KG1 (cell line): ENCODE data around the gene LRCH4.
"Not testable (repeated sequence)": the region's sequence is repeated elsewhere in the genome, so short reads cannot be mapped to it uniquely, and the experiment has no call there.

Experiments used
- DNase-seq: peaks from one replicate; lab custom pipeline; 2025; lab: John Stamatoyannopoulos, UW

The LRCH4 gene

DNA sequence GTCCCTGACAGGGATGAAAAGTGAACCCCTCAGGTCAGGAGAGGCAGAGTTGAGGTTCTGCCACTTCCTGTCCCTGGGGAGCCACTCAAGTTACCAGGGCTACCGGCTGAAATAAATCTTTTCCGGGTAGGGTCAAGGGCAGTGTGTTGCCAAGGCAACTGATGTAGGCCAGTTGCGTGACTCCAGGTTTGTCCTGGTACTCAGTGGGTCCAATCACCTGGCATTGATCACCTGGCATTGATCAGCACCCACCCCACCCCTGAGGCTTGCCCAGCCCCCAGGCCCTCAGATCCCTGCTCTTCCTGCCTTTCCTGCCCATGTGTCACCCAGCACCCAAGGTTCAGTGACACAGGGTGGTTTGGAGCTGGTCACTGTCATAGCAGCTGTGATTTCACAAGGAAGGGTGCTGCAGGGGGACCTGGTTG, 18.2 kb downstream of the LRCH4 start:
- no peak for DNase-seq

DNA sequence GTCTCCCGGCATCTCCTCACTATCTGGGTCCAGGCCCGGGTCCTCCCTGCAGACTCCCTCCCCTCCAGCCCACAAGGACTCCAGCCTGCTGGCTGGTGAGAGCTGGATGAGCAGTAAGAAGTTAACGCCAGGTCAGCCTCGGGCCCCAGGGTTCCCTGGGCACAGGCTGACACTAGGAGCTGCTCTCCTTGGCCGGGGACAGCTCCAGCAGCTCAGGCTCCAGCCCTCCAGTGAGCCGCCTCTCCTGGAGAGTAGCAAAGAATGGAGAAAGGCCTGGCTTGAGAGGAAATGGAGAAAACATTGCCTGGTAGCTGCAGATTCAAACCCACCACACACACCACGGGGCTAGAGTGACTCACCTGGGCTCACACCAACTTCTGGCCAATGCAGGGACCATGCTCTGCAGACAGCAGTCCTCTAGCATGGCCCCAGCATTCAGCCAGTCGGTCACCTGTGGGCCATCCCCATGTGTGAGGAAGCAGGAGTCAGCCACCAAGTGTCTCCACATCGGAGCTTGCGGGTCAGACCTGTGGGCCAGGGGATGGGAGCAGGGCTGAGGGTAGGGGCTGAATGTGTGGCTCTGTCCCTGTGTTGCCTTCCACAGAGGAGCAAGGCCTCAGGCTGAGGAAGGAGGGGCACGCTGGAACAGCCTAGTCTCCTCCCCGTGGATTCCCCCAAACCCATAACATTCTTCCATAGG, 18.7 kb downstream of the LRCH4 start:
- DNase-seq: no peak

DNA sequence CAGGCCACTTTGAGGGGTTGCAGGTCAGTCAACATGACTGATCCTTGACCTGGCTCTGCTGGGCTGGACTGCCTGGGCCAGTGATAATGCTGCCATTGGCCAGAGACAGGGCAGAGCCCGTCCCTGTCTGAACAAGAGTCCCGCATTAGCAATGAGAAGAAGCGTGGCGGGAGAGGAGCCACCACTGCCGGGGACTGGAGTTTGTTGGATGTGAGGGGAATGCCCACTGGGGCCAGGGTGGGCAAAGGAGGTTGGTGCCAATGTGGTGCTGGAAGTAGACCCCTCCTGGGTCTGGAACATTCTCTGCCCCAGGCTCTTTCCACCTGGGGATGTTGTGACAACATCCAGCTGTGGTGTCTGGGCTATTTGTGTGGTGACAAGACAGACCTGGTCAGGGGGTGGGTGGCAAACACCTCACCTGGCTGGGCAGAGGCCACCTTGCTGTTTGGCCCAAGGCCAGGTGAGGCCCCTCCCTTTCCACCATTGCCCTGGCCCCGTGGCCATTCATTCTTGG, 19.9 kb downstream of the LRCH4 start:
- no peak for DNase-seq

DNA sequence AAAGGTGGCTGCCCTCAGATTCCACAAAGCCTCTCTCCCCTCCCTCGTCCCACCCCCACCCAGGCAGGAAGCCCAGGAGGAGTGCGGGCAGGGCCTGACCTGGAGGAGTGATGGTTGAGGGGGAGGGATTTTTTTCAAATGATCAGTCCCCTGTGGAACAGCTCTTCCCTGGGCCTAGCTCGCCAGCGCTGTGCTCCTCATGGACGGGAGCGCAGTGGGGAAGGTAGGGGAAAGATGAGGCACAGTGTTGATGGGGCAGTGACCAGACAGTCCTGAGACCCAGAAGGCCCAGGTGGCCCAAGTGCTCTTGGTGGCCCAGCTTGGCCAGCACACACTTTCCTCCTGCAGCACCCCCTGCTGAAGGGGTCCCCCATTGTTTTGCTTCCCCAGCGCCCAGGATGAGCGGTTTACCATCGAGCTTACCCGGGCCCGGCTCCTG, 20.8 kb downstream of the LRCH4 start:
- no peak for DNase-seq

DNA sequence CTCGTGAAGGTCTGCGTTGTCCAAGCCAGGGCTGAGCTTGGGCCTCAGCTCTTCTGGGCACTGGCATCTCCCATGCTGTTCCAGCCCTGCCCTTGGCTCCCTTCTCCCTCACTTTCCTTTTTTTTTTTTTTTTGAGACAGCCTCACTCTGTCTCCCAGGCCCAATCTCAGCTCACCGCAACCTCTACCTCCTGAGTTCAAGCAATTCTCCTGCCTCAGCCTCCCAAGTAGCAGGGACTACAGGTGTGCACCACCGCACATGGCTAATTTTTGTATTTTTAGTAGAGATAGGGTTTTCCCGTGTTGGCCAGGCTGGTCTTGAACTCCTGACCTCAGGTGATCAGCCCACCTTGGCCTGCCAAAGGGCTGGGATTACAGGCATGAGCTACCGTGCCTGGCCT, 21.5 kb downstream of the LRCH4 start:
- DNase-seq: not testable (repeated sequence)

DNA sequence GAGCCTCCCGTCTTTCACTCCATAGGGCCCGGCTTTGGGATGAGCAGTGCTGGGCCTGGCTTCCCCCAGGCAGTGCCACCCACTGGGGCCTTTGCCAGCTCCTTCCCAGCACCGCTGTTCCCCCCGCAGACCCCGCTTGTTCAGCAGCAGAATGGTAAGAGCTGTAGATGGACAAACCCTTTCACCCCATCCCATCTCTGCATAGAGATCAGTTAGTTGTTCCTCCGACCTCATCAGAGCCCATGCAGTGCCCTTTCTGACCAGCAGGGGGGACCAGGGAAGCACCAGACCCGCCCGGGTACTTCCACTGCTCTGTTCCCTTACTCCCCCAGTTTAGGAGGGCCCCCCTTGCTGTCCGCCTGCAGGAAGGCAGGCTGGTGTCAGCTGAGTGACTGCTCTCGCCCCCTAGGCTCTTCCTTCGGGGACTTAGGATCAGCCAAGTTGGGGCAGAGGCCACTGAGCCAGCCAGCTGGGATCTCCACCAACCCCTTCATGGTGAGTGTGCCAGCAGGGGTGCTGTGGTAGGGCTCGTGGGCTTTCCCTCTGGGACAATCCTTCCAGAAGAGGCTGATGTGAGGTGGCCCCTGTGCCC, 22.0 kb downstream of the LRCH4 start:
- DNase-seq: no peak

DNA sequence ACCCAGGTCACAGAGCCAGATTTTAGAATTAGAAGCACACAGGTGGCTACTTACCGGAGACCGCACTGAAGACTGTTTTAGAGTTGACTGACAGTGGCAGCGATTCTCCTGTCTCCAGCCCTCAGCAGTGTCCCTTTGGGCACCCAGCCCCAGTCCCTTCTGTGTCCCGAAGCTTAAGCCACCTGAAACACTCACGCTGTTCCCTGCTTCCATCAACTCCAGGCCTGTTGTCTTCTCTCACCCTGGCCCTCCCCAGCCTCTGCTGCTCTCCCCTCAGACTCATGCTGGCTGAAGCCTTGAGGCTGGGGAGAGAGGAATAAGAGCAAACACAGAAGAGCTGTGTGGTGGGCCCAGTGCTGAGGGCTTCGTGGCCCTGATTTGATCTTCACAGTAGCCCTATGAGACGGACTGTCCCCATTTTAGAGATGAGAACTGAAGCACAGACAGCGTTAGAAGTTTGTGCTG, 22.8 kb downstream of the LRCH4 start:
- DNase-seq: no peak

DNA sequence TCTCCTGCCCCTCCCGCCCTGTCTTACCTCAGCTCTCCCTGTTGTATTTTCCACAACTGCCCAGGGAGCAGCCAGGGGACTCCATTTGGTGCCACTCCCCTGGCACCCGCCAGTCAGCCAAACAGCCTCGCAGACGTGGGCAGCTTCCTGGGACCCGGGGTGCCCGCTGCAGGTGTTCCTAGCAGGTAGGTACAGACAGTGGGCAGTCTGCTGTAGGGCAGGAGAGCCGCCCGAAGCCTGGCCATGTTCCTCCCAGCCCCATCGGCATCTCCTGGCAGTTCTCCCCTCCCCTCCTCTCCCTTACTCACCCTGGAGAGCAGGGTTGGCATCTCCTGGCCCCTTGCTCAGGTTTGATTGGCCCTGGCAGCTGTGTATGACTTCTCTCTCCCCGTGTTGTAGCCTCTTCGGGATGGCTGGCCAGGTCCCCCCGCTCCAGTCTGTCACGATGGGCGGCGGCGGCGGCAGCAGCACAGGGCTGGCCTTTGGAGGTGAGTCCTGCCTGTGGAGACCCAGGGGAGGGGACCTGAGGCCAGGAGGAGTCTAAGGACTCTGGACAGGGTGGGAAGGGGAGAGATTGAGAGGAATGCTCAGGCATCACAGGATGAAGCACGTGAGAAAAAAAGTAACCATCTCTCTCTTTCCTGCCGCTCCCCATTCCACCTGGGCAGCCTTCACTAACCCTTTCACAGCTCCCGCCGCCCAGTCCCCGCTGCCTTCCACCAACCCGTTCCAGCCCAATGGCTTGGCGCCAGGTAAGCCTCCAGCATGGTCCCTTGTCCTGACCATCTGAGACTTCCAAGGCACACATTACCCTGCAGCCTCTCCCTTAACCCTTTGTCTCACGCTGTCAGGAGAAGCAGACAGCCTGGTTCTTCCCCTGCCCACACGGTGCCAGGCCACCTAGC, 23.5 kb downstream of the LRCH4 start:
- no peak for DNase-seq

DNA sequence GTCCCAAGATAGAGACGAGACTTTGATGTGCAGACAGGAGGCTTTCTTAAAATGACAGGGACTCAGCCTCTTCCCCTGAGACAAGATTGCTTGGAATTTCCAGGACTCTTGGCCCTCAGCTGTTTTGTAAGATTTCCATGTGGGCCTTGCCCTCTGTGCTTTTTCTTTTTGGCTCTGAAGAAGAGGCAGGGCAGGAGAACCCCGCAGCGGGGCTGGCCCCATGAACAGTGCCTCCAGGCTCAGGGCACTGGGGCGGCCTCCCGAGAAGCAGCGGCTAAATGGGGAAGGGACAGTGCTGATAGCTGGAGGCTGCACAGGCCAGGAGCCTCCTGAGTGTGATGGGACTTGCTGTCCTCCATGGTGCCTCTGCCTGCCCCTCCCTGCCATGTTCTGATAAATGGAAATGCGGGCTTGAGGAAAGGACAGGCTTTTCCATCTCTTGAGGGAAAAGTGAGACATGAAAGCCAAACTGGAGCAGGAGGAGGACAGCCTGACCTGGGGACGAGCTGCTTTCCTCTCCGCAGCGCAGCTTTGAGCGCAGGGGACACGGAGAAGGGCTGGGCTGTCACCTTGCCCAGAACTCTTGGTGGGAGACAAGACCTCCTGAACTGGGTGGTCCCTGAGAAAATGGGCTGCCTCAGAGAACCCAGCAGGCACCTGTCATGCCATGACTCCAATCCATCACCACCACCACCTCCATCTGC, 24.3 kb downstream of the LRCH4 start:
- DNase-seq: no peak

DNA sequence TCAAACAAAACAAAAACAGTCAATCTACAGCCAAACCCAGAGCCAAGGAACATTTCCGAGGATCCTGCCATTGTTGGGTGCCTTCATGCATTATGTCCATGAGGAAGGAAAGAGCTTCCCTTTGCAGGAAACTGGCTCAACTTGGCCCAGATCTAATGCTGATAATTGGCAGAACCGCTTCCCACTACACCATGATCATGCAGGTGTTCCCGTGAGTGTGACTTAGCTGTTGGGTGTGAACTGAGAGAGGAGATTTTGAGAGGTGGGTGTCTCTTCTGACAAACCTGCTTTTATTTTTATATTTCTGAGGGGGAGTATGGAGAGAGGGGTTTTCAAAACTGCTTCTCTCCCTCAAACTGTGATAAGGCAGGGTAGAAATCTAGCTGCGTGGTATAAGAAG, 26.8 kb downstream of the LRCH4 start:
- DNase-seq: no peak

DNA sequence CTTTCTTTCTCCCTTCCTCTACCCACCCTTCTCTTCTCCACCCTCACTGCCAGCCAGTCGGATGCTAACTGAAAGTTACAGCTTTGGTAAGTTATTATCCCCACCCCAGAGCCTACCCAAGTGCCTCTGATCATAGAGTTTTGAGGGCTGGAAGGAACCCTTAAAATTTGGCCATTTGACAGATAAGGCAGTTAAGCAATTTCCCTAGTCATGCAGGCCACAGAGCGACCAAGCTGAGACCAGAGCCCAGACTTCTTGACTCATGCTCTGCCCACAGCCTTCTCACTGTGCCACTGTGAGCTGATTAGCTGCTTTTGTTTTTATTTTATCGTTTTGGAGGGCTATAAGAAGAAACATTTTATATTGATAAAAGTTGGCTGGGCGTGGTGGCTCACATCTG, 29.4 kb downstream of the LRCH4 start:
- DNase-seq: no peak

DNA sequence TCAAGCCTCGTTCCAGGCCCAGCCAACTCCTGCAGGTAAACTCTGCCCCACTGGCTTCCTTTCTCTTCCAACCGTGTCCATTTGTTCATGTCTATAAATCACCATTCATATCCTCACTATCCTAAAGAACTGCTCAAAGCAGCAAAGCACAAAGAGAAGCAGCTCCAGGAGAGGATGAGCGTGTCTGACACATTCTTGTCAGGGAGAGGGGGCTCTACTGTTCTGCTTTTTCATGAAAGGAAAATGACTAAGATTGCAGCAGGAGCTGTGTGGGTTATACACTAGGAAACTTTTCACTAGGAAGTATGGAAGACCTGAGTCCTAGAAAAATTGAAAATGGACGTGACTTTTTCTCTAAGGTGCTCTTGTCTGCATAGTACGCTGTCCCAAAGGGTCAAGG, 30.2 kb downstream of the LRCH4 start:
- DNase-seq: no peak

DNA sequence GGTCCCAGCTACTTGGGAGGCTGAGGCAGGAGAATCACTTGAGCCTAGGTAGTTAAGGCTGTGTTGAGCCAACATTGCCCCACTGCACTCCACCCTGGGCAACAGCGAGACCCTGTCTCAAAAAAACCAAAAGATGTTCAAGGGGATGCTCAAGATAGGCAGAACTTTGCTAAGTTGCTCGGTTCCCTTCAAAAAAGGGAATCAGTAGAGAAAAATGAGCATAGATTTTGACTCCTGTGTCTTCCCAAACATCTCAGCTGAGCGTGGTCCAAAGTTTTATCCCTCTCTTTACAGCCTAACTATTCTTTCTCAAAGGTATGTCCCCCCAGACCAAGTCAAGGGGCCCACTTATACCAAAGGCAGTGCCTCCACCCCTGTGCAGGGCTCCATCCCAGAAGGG, 32.9 kb downstream of the LRCH4 start:
- DNase-seq: no peak

DNA sequence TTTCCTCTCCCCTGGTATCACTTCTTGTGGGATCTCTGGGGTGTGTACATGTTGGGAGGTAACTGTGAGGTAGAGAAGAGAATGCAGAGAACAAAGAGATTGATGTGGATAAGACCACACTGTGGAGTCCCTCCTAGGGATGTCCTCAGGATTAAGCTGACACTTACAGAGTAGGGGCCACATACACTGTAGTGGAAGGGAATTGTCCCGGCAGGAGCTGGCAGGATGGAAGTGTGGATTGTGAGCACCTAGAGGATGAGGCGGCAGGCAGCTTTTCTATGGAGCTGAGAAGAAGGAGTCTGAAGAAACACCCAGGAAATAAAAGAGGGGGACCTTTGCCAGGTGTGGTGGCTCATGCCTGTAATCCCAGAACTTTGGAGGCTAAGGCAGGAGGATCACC, 33.4 kb downstream of the LRCH4 start:
- DNase-seq: no peak

DNA sequence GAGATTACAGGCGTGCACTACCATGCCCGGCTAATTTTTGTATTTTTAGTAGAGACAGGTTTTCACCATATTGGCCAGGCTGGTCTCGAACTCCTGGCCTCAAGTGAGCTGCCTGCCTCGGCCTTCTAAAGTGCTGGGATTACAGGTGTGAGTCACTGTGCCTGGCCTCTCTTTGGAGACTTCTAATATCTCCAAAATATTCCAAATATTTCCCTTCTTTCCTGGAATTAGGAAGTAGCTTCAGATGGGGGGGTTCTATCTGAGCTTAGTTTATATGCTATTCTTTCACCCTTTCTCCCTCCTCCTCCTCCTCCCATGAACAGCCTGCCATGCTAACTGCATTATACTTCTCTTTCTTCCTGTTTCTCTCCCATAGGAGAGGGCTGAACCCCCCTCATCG, 37.5 kb downstream of the LRCH4 start:
- not testable (repeated sequence) for DNase-seq

DNA sequence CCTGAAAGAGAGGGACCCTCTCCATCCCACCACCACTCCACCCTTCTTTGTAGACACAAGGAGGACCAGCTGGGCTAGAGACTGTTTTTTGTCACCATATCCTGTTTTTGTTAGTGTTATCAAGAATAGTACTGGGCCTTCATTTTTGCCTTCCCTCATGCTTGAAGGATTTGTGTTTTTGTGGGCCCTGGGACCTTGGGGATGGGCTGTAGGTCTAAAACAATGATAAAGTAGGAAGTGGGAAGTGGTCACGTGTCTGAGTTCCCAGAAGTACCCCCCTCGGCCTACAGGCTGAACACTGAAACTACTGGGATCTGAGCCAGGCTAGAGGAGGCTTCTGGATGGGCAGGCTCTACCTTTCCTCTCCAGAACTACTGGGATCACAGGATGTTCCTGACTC, 38.1 kb downstream of the LRCH4 start:
- no peak for DNase-seq

DNA sequence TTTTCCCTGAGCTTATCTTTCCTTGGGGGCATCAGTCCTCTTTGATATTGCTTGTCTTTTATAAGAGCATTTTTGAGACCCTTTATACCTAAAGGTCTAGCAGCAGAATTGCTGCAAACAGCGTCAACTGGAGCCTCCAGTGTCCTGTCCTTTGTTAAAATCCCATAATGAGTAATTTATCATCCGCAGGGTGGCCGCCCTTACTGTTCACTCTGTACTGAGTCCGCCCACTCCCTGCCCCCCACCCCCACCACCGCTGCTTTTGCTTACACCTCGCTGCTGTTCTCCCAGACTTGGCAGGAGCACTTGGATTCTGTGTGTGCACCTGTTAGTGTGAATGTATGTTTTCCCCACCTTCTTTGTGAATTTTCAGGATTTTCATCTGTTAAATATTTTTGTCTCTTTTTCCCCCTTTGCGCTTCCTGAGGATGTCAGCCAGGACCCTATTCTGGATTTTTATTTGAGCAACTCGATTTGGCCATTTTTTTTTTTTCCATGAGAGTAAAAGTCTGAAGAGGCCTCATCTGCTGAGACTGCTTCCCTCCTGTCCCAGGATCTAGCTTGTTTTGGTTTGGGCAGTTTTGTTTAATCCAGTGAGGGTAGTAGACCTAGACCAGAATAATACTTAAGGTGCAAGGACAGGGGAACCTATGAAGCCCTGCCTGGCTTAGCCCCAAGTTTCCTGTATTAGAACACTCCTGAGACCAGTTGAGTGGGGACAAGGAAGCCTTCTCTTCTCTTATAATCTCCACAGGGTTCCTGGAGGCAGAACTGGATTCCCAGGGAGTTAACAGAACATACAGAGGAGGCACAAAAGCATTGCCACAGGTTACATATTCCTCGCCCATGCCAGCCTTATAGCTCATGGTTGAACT, 38.8 kb downstream of the LRCH4 start:
- no peak for DNase-seq

DNA sequence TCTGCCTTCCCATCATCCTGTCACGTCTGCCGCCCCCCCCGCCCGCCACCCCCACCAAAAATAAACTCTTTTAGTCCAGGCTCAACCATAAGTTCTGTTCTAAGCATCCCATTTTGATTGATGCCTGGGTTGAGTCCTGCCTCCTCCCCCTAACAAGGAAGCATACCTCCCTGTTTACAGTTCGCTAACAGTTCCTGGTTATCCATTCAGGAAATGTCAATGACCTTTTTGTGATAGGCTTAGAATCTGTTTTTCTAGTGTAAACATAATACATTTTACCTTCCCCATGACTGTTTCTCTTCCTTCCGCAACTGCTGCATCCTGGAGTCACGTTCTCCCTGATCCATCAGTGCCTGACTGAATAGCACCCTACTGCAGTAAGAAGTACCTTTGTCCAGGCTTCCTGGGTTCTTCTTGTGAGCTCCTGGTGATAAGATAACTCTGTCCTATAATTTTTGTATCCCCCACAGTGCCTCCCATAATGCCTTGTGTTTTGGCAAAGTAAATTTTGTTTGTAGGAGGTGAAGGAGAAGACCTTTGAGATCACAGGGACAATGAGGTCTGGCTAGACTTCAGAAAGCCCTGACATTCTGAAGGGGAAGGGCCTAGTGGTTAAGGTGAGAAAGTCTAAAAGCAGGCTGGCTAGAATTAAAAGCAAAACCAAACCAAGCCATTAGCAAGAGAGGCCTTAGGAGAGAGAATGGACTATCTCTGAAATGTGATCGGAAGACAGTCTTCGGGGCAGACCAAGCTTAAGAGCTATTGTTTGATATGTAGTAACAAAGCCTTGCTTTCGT, 39.6 kb downstream of the LRCH4 start:
- DNase-seq: no peak

DNA sequence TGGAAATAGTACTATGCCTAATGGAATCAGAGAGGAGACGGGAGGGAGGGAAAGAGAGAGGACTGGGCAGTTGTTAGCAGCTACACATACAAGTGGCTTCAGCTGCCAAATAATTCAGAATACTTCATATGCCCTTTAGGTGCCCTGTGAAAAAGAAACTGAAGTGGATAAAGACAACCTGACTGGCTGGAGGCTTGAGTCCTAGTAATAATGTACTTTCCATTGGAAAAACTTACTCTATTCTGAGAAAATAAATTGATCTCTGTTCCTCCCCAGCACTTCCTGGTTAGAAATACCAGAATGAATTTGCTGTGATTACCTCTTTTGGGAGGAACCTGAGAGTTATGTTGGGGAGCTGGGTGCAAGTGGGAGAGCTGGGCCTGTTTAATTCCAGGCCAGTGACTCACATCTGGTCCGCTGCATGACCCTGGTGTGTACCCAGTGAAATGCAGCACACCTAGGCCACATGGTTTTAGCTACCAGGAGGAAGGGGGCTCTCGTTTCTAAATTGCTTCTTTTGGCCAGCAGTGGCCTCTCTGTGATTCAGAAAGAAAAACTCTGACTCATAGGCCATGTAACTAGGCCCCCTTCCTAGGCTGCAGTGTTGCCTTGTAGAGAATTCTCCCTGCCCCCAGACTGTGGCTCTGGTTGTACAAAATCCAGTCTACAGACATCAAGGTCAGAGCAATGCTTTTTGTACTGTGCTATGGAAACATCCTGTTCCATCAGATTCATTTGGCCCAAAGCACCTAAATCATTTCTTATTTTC, 40.4 kb downstream of the LRCH4 start:
- no peak for DNase-seq
